HepG2 (cell line): ENCODE measurements around the gene PRXL2A. TPM values are rescaled to one million over a fixed set of nuclear protein-coding genes. Genes with fewer than 3 reads are reported as not detected.

Experiments
- EHMT2 ChIP-seq: fragments of 200-600 bp; sonication (generic); IDR thresholded peaks from 2 replicates; pipeline ENCODE4 v1.7.0; 2017; ENCODE audit warnings: antibody characterized with exemption, low read depth, low read length, borderline replicate concordance
- HNF1B ChIP-seq: sonication (generic); formaldehyde crosslinking; IDR thresholded peaks from 2 replicates; pipeline ENCODE4 v1.5.1; 2020; ENCODE audit warnings: mild to moderate bottlenecking, moderate library complexity, missing genetic modification reagents
- MATR3 ChIP-seq: sonication (generic); formaldehyde crosslinking; IDR thresholded peaks from 2 replicates; pipeline ENCODE4 v1.4.0; 2020; ENCODE audit warnings: missing genetic modification reagents
- NFE2 ChIP-seq: sonication (generic); formaldehyde crosslinking; IDR thresholded peaks from 2 replicates; pipeline ENCODE4 v1.4.0; 2020; ENCODE audit warnings: missing genetic modification reagents
- PAXIP1 ChIP-seq: sonication (generic); formaldehyde crosslinking; conservative IDR thresholded peaks from 2 replicates; pipeline ENCODE4 v1.4.0; 2020; ENCODE audit warnings: mild to moderate bottlenecking, missing genetic modification reagents, moderate library complexity
- PBX2 ChIP-seq: IDR thresholded peaks from 2 replicates; pipeline ENCODE4 v1.6.1; 2016; ENCODE audit warnings: control low read depth
- RFXAP ChIP-seq: sonication (generic); formaldehyde crosslinking; IDR thresholded peaks from 2 replicates; pipeline ENCODE4 v1.4.0; 2020; ENCODE audit warnings: missing genetic modification reagents, borderline replicate concordance
- SOX13 ChIP-seq, 3 experiments: fragments of 450-650 bp in 1 of 3; sonication (generic) in 1 of 3; formaldehyde crosslinking in 1 of 3; IDR thresholded peaks in 2 of 3; conservative IDR thresholded peaks in 1 of 3; 2 replicates each; pipeline versions ENCODE4 v1.5.0 to v1.6.1; 2016 to 2020; ENCODE audit warnings: antibody characterized with exemption in 1 of 3, mild to moderate bottlenecking in 1 of 3, missing compliant biosample characterization in 1 of 3, missing genetic modification reagents in 1 of 3, moderate library complexity in 1 of 3
- SSRP1 ChIP-seq: IDR thresholded peaks from 2 replicates; pipeline ENCODE4 v1.6.1; 2016; ENCODE audit warnings: control low read depth
- STAG1 ChIP-seq: sonication (generic); formaldehyde crosslinking; IDR thresholded peaks from 2 replicates; pipeline ENCODE4 v1.4.0; 2020; ENCODE audit warnings: missing genetic modification reagents
- TCF7 ChIP-seq: sonication (generic); IDR thresholded peaks from 2 replicates; pipeline ENCODE4 v1.6.1; 2016; ENCODE audit warnings: antibody characterized with exemption, low read depth
- ZNF274 ChIP-seq: sonication (generic); formaldehyde crosslinking; IDR thresholded peaks from 2 replicates; pipeline ENCODE4 v1.5.1; 2020; ENCODE audit warnings: mild to moderate bottlenecking, missing genetic modification reagents
- ZNF337 ChIP-seq: sonication (generic); formaldehyde crosslinking; IDR thresholded peaks from 2 replicates; pipeline ENCODE4 v1.5.1; 2020; ENCODE audit warnings: missing genetic modification reagents, low read depth, mild to moderate bottlenecking, borderline replicate concordance
- ZNF430 ChIP-seq: sonication (generic); formaldehyde crosslinking; IDR thresholded peaks from 2 replicates; pipeline ENCODE4 v1.9.0; 2021; ENCODE audit warnings: mild to moderate bottlenecking, missing genetic modification reagents
- ZNF570 ChIP-seq: sonication (generic); formaldehyde crosslinking; IDR thresholded peaks from 2 replicates; pipeline ENCODE4 v1.4.0; 2020; ENCODE audit warnings: mild to moderate bottlenecking, missing genetic modification reagents, borderline replicate concordance
- ZNF839 ChIP-seq: sonication (generic); formaldehyde crosslinking; IDR thresholded peaks from 2 replicates; pipeline ENCODE4 v1.4.0; 2020; ENCODE audit warnings: missing genetic modification reagents, mild to moderate bottlenecking, borderline replicate concordance
- polyA plus RNA-seq, 8 experiments: library from polyadenylated mRNA; depleted of rRNA in 3 of 8; stranded (reverse) in 7 of 8; unstranded in 1 of 8; fragments of >200 nt; fragmentation: Illumina TruSeq in 4 of 8; extraction: Trizol in 4 of 8; gene quantifications; 2 replicates each; pipeline versions ENCODE4 v1.2.1 to v1.2.3, GENCODE V29; 2011 to 2016; ENCODE audit warnings: low read depth in 4 of 8, missing spikeins in 1 of 8, mixed read lengths in 1 of 8; ENCODE audit not compliant: insufficient read depth in 1 of 8
- total RNA-seq, 5 experiments: library from RNA; depleted of rRNA; stranded (reverse); fragments of >200 nt; fragmentation: Illumina TruSeq; extraction: Trizol; gene quantifications; 2 replicates each; pipeline ENCODE4 v1.2.3, GENCODE V29; 2016; ENCODE audit warnings: low read depth in 1 of 5
- TF ChIP-seq, protein P1 (sequence below): sonication (generic); formaldehyde crosslinking; conservative IDR thresholded peaks from 2 replicates; pipeline ENCODE4 v1.8.0; 2022; ENCODE audit warnings: missing genetic modification reagents
- TF ChIP-seq, protein P2 (sequence below): sonication (generic); formaldehyde crosslinking; IDR thresholded peaks from 2 replicates; pipeline ENCODE4 v1.8.1; 2023; ENCODE audit warnings: mild to moderate bottlenecking, moderate library complexity, missing genetic modification reagents

The PRXL2A gene
- total and polyA plus RNA-seq, 2 of the 13 experiments (the other 11 are each of a cell fraction or from before 2014, with no cell fraction given), result 43.9 to 79.9 TPM

DNA sequence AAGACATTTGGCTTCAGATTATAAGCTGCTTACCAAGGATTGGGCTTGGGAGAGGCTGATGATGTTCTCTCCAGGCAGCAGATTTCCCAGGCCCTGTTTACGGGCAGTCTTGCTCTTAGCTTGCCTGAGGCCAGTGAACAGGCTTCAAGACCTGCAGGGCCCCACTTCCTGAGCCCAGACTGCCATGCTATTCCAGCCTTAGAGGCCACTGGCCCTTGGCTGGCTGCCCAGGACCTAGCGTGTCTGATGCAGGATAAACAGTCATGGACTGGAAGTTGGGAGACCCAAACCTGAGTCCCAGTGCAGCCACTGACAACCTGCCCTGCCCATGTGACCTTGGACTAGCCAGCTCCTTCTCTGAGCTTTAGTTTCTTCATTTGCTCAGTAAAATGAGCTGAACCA, 2.9 kb downstream of the PRXL2A start (continued):
- TF ChIP-seq HNF1B (peak; percentile 47; the same call in 1 of the 2 replicates), ZNF337 (CRISPR knock-in tag) (no peak), STAG1 (CRISPR knock-in tag) (no peak), ZNF430 (CRISPR knock-in tag) (no peak), ZNF274 (no peak), NFE2 (CRISPR knock-in tag) (no peak), PAXIP1 (CRISPR knock-in tag) (0 out of 2 replicates have a peak, but pooled peaks have one; percentile 28), MATR3 (CRISPR knock-in tag) (no peak), SOX13 (IDR thresholded peaks at IDR 0.05) (no peak), SOX13 (CRISPR knock-in tag; conservative IDR thresholded peaks at IDR 0.05 in 1 of 2, IDR thresholded peaks at IDR 0.05 in 1 of 2) (peak in 1 of 2 experiments; percentile 21; a peak in 1 of 4 replicates), EHMT2 (no peak), TCF7 (no peak), PBX2 (CRISPR knock-in tag) (no peak), RFXAP (CRISPR knock-in tag) (no peak), SSRP1 (CRISPR knock-in tag) (peak; percentile 50; the same call in 1 of the 2 replicates), ZNF570 (CRISPR knock-in tag) (no peak), ZNF839 (CRISPR knock-in tag) (no peak)
- TF ChIP-seq, protein P1, sequence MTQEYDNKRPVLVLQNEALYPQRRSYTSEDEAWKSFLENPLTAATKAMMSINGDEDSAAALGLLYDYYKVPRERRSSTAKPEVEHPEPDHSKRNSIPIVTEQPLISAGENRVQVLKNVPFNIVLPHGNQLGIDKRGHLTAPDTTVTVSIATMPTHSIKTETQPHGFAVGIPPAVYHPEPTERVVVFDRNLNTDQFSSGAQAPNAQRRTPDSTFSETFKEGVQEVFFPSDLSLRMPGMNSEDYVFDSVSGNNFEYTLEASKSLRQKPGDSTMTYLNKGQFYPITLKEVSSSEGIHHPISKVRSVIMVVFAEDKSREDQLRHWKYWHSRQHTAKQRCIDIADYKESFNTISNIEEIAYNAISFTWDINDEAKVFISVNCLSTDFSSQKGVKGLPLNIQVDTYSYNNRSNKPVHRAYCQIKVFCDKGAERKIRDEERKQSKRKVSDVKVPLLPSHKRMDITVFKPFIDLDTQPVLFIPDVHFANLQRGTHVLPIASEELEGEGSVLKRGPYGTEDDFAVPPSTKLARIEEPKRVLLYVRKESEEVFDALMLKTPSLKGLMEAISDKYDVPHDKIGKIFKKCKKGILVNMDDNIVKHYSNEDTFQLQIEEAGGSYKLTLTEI, result no peak
- TF ChIP-seq, protein P2, sequence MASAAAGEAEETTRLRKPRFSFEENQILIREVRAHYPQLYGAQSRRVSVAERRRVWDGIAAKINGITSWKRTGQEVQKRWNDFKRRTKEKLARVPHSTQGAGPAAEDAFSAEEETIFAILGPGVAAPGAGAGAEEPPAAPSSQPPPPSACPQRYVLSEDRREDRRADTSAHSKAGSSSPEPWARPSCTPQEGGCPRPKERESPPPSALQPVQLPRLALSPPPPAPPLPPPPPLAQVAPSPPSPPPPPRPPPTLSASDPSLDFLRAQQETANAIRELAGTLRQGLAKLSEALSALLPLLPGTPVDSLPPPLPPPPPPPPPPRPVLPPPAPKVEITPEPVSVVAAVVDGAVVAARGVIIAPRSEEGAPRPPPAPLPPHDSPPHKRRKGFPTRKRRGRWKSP (CRISPR knock-in tag), result no peak
